Measurements from ENCODE around the gene TOP3A.
A peak's percentile ranks its signal among the peaks of the same experiment; 100 is the strongest.

TOP3A gene

GRCh38 chr17:18277076-18277475 lies 37.7 kb downstream of the TOP3A start:
- no peak for DNase-seq (ENCODE audit: low read depth in 2 of 2)

DNA sequence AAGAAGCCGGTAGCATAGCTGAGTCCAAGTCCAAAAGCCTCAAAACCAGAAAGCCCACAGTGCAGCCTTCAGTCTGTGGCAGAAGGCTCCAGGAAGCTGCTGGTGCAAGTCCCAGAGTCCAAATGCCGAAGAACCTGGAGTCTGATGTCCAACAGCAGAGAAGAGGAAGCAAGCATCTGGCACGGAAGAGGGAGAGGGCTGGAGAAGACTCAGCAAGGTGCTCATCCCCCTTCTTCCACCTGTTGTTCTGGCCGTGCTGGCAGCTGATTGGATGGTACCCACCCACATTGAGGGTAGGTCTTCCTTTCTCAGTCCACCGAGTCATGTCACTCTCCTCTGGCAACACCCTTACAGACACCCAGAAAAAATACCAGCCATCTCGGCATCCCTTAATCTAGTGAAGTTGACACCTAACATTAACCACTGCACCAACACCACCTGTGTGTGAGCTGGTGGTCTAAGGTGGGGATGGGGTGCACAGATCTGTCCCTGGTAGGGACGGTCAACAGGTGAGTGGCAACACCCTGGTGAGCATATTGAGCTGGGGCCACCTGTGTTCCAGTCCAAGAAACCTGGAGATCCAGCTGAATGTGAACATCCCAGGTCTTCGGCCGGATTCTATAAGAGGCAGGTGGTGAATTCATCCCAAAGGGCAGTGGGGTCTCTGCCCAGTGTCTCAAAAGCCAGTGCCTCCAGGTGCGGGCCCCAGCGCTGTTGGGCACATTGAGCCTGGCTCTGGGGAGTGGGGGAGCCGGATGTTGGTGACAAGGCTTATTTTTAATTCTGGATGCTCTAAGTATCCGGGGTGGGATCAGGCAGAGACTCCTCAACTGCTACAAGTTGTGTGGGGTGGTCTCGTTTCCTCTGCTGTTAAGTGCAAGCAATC lies 44.5 kb downstream of the TOP3A start:
- no peak for DNase-seq (ENCODE audit: low read depth in 2 of 2)

GRCh38 chr17:18267927-18268711 lies 46.7 kb downstream of the TOP3A start:
- no peak for DNase-seq (ENCODE audit: low read depth in 2 of 2)

DNA sequence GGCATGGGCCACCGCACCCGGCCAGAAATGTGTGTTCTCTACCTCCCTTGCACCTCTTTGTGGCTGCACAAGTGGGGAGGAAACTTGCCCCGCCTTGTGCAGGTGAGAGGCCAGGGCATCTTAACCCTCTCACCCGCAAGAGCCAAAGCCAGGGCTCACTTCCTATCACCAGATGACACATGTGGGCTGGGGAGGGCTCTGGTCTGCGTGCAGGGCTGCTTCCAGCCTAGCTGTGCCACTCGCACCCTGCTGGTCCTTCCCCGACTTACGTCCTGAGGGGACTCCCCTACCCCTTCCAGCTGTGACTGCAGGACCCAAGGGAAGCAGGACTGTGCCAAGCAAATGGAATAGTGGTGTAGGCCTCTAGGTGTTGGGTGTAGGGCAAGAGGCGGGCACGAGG lies 47.4 kb downstream of the TOP3A start:
- no peak for DNase-seq (ENCODE audit: low read depth in 2 of 2)

- no peak for DNase-seq (ENCODE audit: low read depth in 2 of 2)
Observed at GRCh38 chr17:18263885-18264682, 50.7 kb downstream of the TOP3A start.

DNA sequence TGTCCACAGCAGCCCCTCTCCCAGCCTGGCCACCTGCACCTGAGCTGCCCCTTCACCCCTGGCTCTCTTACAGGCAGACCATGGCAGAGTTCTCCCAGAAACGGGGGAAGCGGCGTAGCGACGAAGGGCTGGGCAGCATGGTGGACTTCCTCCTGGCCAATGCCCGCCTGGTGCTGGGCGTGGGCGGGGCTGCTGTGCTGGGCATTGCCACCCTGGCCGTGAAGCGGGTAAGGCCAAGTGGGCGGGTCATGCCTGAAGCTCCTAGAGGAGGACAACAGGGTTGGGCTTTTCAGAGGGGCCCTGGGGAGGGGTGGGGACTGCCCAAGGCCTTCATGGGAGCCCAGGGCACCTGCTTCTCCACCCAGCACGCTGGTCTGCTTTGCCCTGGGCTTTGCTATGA lies 52.2 kb downstream of the TOP3A start:
- DNase-seq (ENCODE audit: low read depth in 2 of 2), result no peak

GRCh38 chr17:18262111-18262510 lies 52.7 kb downstream of the TOP3A start:
- no peak for DNase-seq (ENCODE audit: low read depth in 2 of 2)

GRCh38 chr17:18261659-18262058 lies 53.1 kb downstream of the TOP3A start:
- no peak for DNase-seq (ENCODE audit: low read depth in 2 of 2)

DNA sequence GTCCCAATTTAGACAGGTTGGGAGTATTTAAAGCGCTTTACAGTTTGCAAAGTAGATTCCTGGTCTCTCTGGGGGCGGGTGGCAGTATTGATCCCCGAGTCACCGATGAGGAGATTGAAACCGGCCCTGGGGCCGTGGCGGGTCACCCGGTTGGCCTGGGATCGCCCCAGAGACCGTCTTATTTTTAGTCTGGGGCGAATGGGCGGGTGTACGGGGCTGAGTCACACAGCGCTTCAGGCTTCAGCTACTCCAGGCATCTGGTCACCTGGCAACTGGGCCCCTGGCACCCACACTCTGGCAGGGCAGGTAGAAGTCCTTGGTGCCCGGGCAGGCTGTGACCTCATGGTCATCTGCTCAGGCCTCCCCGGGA lies 53.7 kb downstream of the TOP3A start:
- no peak for DNase-seq (ENCODE audit: low read depth in 2 of 2)

DNA sequence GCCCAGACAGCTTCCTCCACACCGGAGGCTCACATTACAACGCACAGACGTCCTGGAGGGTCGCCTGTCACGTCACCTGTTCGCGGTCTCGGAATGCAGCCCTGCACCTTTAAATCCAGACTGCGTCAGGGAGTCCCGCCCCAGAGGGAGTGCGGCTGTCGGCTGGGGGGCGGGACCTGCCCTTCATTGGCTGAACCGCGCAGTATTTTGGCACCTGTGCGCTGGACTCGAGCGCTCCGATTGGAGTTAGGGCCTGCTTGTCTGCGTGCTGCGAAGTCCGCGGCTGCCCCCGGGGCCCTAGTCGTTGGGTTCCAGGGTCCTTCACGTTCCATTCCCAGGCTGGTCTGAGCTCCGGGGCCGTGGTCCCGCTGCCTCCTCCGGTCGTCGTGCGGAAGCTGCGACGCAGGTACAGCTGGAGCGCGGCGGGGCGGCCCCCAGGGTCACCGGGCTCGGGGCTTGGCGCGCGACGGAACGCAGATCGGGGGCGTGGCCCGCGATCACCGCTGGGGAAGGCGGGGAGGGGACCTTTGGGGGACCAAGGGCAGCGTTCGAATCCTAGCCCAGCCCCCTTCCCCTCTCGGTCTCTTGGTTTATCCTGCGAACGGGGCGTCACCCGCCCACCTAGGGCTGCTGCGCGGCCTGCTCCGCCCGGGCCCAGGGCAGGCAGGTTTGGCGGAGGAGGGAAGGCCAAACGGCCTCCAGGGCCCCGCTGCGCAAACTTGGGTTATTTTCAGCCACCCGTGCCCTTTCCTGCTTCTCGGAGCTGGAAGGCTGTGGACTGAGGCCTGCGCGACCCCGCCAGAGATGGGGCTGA lies 54.3 kb downstream of the TOP3A start, which contains the start of gene MIEF2:
Gene MIEF2, plus strand, starts transcription at position 331 of the 814 bp plus-strand sequence. CDS start 2,059 bp downstream, outside the sequence.
- DNase-seq (ENCODE audit: low read depth in 2 of 2), result peak; percentile 83 to 89

DNA sequence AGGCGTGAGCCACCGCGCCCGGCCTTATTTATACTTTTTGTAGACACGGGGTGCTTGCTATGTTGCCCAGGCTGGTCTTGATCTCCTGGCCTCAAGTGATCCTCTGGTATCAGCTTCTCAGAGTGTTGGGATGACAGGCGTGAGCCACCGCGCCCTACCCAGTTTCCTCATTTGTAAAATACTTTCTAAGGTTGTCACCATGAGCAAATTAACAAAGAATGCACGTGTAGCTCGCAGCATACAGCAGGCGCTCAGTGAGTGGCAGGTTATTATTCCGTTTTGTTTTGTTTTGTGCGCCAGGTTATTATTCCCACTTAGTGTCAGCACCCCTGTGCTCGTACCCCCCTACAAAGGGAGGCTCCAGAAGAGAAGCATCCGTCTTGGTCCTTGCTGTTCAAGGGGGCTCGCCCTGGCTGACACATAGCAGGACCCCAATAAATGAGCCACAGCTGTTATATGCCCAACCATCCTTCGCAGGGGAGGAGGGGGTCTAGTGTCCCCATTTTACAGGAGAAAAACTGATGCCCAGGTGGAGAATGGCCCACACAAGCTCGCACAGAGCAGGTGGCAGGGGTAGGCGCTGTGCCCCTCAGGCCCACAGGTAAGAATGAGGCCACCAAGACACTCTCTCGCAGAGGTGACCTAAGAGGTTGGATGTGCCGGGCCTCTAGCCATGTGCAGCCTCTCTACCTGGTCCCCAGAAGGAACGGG lies 55.0 kb downstream of the TOP3A start:
- DNase-seq (ENCODE audit: low read depth in 2 of 2), result no peak

DNA sequence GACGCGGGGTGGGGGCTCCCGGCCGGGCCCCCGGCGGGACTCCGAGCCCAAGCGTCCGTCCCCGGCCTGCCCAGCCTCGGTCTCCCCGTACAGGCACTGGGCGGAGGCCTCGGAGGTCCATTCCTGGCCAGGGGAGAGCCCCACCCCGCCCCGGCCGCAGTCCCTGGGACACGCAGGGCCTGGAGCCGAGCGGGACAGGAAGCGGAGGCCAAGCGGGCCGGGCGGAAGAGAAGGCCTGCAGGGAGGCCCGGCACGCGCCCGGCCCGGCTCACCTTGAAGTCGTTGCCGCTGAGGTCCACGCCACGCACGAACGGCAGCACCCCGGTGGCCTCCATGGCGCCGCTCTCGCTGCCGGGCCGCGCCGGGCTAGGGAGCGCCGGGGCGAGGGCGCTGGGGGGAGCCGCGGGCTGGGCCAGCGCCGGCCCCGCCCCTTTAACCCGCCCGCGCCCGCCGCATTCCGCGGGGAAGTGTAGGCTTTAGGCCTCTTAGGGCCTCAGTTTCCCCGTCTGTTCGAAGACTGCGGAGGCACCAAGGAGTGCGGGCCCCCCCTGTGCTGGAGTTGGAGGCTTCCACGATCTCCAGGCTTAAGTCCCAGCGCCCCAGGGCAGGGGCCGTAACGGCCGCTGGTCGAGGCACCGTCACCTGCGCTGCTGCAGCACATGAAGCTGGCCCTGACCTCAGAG lies 56.3 kb downstream of the TOP3A start, which contains the start of gene FLII:
Gene FLII, minus strand, starts transcription at position 383 of the 683 bp plus-strand sequence. Its CDS starts 48 bp downstream, at position 335.
- peak in 1 of 2 experiments; percentile 48 for DNase-seq (ENCODE audit: low read depth in 2 of 2)

DNA sequence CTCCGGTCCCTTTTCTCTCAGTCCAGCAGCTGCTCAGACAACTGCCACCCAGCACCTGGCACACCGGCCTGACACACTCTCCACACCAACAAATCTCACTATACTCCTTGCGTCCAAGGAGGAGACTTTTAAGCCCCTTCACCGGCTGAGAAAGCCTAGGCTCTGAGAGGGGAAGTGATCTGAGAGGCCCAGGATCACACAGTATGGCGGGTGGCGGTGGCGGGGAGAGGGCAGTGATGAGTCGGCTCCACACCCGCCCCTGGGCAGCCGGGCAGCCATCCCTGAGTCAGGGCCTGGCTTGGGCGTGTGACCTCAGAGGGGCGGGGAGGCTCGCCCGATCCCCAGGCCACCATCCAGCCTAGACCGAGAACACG lies 56.8 kb downstream of the TOP3A start:
- DNase-seq (ENCODE audit: low read depth in 2 of 2), result peak in 1 of 2 experiments; percentile 44

- peak in 1 of 2 experiments; percentile 22 for DNase-seq (ENCODE audit: low read depth in 2 of 2)
Observed at GRCh38 chr17:18257268-18257981, 57.4 kb downstream of the TOP3A start.

- DNase-seq (ENCODE audit: low read depth in 2 of 2), result no peak
Observed at GRCh38 chr17:18256776-18257175, 58.0 kb downstream of the TOP3A start.

DNA sequence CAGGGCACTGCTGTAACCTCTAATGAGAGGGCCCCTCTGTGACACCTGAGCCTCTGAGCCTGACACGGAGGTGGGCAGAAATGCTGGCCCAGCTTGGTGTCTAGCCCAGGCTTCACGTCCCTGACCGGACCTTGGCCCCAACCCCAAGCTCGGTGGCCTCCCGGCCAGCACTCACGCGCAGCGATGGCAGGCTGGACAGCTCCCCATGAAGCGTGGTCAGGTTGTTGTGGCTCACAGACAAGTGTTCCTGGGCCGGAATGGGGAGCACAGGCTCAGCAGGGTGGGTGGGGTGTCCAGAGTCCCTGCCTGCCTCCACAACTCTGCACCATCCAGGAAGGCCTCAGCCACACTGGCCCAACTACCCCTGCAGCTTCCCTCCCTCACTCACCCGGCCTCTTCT lies 58.4 kb downstream of the TOP3A start:
- DNase-seq (ENCODE audit: low read depth in 2 of 2), result no peak

GRCh38 chr17:18254888-18255649 lies 59.7 kb downstream of the TOP3A start:
- DNase-seq (ENCODE audit: low read depth in 2 of 2), result no peak

Data from stimulated activated CD4-positive, alpha-beta T cell treated with anti-CD3 and anti-CD28 coated beads, Interleukin-12 subunit alpha, Interleukin-12 subunit beta, amount 100 ng/mL, for 24 hours (primary cell).